K562 (cell line): ENCODE measurements around the gene RPL39L. TPM values are rescaled to one million over a fixed set of nuclear protein-coding genes. Genes with fewer than 3 reads are reported as not detected.

Source experiments
- ATAC-seq: fragments of 200-7000 bp; cut with Tn5 transposase; 3 replicates; pipeline ENCODE4 v1.9.1; 2020; ENCODE audit warnings: moderate library complexity
- BruUV-seq: library from RNA; stranded (reverse); fragments of 400-500 nt; replicated peaks from 2 replicates; lab custom pipeline; 2021; lab: Mats Ljungman, UMichigan
- CTCF ChIA-PET: fragments of 300-600 bp; formaldehyde crosslinking; extraction: SDS; loops from one replicate; lab custom pipeline; 2021; ENCODE audit warnings: low intra/inter-chr PET ratio; lab: Yijun Ruan, JAX
- POLR2A ChIA-PET: fragments of 300-600, 350-650 bp; sonication (Branson Sonifier 250); formaldehyde crosslinking; extraction: SDS; loops from one replicate; lab custom pipeline; 2021; ENCODE audit warnings: antibody characterized with exemption, inconsistent platforms; lab: Yijun Ruan, JAX
- DNase-seq, 4 experiments: peaks; one replicate each; pipeline versions ENCODE4 v3.0.0 to v3.0.0-alpha.2; 2011 to 2018; ENCODE audit warnings: low spot score in 3 of 4, mixed read lengths in 3 of 4; ENCODE audit errors: extremely low read depth in 1 of 4
- FAIRE-seq: peaks from 2 replicates; lab custom pipeline; 2011; peaks lifted over from hg19 to GRCh38; lab: Jason Lieb, UNC
- H2AFZ ChIP-seq: 2 replicates; pipeline ENCODE4 v1.6.0; 2011; ENCODE audit warnings: low read depth, low read length, control low read depth, inconsistent platforms
- H3K27ac ChIP-seq: fragments of 200-600 bp; 3 replicates; pipeline ENCODE4 v1.8.0; 2011; ENCODE audit warnings: low read depth, mild to moderate bottlenecking, control low read depth, inconsistent platforms, low read length, moderate library complexity, mixed read lengths; ENCODE audit errors: extremely low read depth
- H3K27me3 ChIP-seq, 2 experiments: fragments of 300-600 bp in 1 of 2; 2 replicates in 1 of 2; 3 replicates in 1 of 2; pipeline versions ENCODE4 v1.6.0 to v1.8.0; 2011; ENCODE audit warnings: inconsistent platforms in 2 of 2, low read length in 2 of 2, mild to moderate bottlenecking in 1 of 2, mixed read lengths in 1 of 2, moderate library complexity in 1 of 2; ENCODE audit not compliant: control insufficient read depth in 2 of 2, insufficient read depth in 2 of 2
- H3K36me3 ChIP-seq: fragments of 300-600 bp; 3 replicates; pipeline ENCODE4 v1.8.0; 2011; ENCODE audit warnings: mild to moderate bottlenecking, low read length, inconsistent platforms; ENCODE audit not compliant: control insufficient read depth, insufficient read depth
- H3K4me1 ChIP-seq, 2 experiments: fragments of 200-600 bp in 1 of 2; replicated peaks in 1 of 2; 2 replicates in 1 of 2; 3 replicates in 1 of 2; pipeline versions ENCODE4 v1.5.1 to v1.8.0; 2011; ENCODE audit warnings: inconsistent platforms in 2 of 2, low read length in 2 of 2, mild to moderate bottlenecking in 1 of 2, mixed read lengths in 1 of 2, moderate library complexity in 1 of 2; ENCODE audit not compliant: control insufficient read depth in 2 of 2, insufficient read depth in 2 of 2
- H3K4me2 ChIP-seq: 2 replicates; pipeline ENCODE4 v1.6.1; 2011; ENCODE audit warnings: low read length, control low read depth, inconsistent platforms, mixed read lengths; ENCODE audit not compliant: insufficient read depth
- H3K4me3 ChIP-seq: fragments of 200-600 bp; sonication (generic), shearing (Covaris generic); 2 replicates; pipeline ENCODE4 v1.5.1; 2016; ENCODE audit warnings: control low read depth, inconsistent platforms
- H3K79me2 ChIP-seq: fragments of 200-600 bp; 3 replicates; pipeline ENCODE4 v1.8.0; 2011; ENCODE audit warnings: low read length, inconsistent platforms; ENCODE audit not compliant: control insufficient read depth, insufficient read depth
- H3K9ac ChIP-seq, 2 experiments: 2 replicates each; pipeline versions ENCODE4 v1.6.0 to v1.6.1; 2011; ENCODE audit warnings: low read depth in 2 of 2, low read length in 2 of 2, control low read depth in 1 of 2, inconsistent platforms in 1 of 2, mild to moderate bottlenecking in 1 of 2, mixed read lengths in 1 of 2; ENCODE audit not compliant: insufficient read depth in 1 of 2
- H3K9me1 ChIP-seq: one replicate; pipeline ENCODE4 v1.6.0; 2011; ENCODE audit warnings: inconsistent platforms, mild to moderate bottlenecking, low read length, moderate library complexity; ENCODE audit not compliant: control insufficient read depth, insufficient read depth
- H3K9me3 ChIP-seq: replicated peaks from 2 replicates; pipeline ENCODE4 v1.5.1; 2011; ENCODE audit warnings: low read depth, low read length, inconsistent platforms; ENCODE audit not compliant: control insufficient read depth, insufficient read depth
- H4K20me1 ChIP-seq: replicated peaks from 2 replicates; pipeline ENCODE4 v1.6.1; 2011; ENCODE audit warnings: low read length, inconsistent platforms, mixed read lengths; ENCODE audit not compliant: control insufficient read depth, insufficient read depth
- ZNF354B ChIP-seq: fragments of 250-450 bp; sonication (Bioruptor Pico); IDR thresholded peaks from 2 replicates; pipeline ENCODE4 v1.4.0; 2020
- WGBS: fragments of 100-300 bp; shearing (Covaris generic); methylation state at CpG from one replicate; pipeline ENCODE4 v1.1.6; 2016; ENCODE audit warnings: low coverage, mixed read lengths; ENCODE audit not compliant: insufficient coverage; ENCODE audit errors: missing lambda C conversion rate; 5-methylcytosine and 5-hydroxymethylcytosine counted together
- in situ Hi-C: fragments of 300-500 bp; cut with MboI; formaldehyde crosslinking; loops from 4 replicates; pipeline ENCODE4 v1.15.0; 2018; ENCODE audit warnings: inconsistent platforms, mixed read lengths
- intact Hi-C: fragments of 100-400 bp; cut with micrococcal nuclease; formaldehyde crosslinking; loops from 2 replicates; pipeline ENCODE4 v1.14.2; 2022
- polyA plus RNA-seq, 8 experiments: library from polyadenylated mRNA; depleted of rRNA in 4 of 8; stranded (reverse) in 5 of 8; unstranded in 3 of 8; fragments of >200 nt; fragmentation: Nextera tagmentation in 2 of 8; fragmentation: Illumina TruSeq in 1 of 8; extraction: Ambion mirVana in 2 of 8; extraction: Trizol in 1 of 8; gene quantifications; 2 replicates each; pipeline versions ENCODE4 v1.2.1 to v1.2.3, GENCODE V29; 2011 to 2014; ENCODE audit warnings: inconsistent platforms in 1 of 8, missing spikeins in 1 of 8
- total RNA-seq, 7 experiments: library from RNA; depleted of rRNA in 6 of 7; stranded (reverse); fragments of >200 nt in 6 of 7; fragmentation: Illumina TruSeq in 2 of 7; extraction: Trizol in 2 of 7; gene quantifications; 2 replicates each; pipeline versions ENCODE4 v1.2.1 to v1.2.3, GENCODE V29; 2011 to 2021; ENCODE audit warnings: low replicate concordance in 1 of 7
- TF ChIP-seq, protein P1 (sequence below): fragments of 450-650 bp; IDR thresholded peaks from 2 replicates; pipeline ENCODE4 v1.6.1; 2016

Gene RPL39L
- total and polyA plus RNA-seq, 9 of the 15 experiments (the other 6 are each of a cell fraction or from before 2014, with no cell fraction given), result 15.0 to 122 (median 45.5) TPM

DNA sequence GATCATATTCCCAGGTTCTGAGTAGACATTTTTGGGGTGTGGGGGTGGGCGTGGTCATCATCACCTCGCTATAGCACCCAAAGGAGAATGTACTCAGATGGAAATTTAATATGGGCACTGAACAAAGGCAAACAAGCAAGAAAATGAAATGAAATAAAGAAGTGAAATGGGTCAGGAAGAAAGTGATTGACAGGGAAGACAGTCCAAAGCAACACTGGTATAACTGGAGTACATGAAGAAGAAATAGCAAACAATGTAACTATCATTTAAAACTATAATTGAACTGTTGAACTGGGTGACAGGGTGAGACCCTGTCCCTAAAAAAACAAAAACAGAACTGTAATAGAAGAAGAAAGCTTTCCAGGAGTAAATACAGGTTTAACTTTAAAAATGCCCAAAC, 24.8 kb downstream of the RPL39L start:
- H3K9me3 ChIP-seq, result no peaks in the 10 kb centered on the region
- intact Hi-C loops (loop anchor here (10.0 kb wide), 2 partner anchors 180 to 600 kb away; partner anchors contain the start of gene MASP1), in situ Hi-C loops (no loop called here)
- WGBS, result 49% methylated on average over 2 of the region's 2 CpGs
- FAIRE-seq (no peak), DNase-seq (no peak), ATAC-seq (no peak)
- no peaks in the 10 kb centered on the region; a peak in 1 of 5 replicates for H3K4me1 ChIP-seq
- no peak overlapping the region for H2AFZ ChIP-seq
- ChIA-PET POLR2A (no interaction called here), CTCF (interaction anchor here (0.7 to 2.1 kb wide), 2 partner anchors 50 to 205 kb away, joined by 3 to 13 read pairs; no protein-coding TSS in a partner anchor)
- no peak overlapping the region for H3K4me3 ChIP-seq
- no peaks in the 10 kb centered on the region for H3K27me3 ChIP-seq
- no peaks in the 10 kb centered on the region for H3K79me2 ChIP-seq
- no peak for TF ChIP-seq ZNF354B (CRISPR knock-in tag)
- TF ChIP-seq, protein P1, sequence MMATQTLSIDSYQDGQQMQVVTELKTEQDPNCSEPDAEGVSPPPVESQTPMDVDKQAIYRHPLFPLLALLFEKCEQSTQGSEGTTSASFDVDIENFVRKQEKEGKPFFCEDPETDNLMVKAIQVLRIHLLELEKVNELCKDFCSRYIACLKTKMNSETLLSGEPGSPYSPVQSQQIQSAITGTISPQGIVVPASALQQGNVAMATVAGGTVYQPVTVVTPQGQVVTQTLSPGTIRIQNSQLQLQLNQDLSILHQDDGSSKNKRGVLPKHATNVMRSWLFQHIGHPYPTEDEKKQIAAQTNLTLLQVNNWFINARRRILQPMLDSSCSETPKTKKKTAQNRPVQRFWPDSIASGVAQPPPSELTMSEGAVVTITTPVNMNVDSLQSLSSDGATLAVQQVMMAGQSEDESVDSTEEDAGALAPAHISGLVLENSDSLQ, result peak; percentile 70
- no TSS peak for BruUV-seq
- H3K9me1 ChIP-seq, result no peaks in the 10 kb centered on the region
- no peak overlapping the region for H3K27ac ChIP-seq
- H4K20me1 ChIP-seq, result no peaks in the 10 kb centered on the region
- no peak overlapping the region for H3K4me2 ChIP-seq
- H3K9ac ChIP-seq, result no peak overlapping the region
- H3K36me3 ChIP-seq, result no peaks in the 10 kb centered on the region
